Activated CD4-positive, alpha-beta T cell treated with anti-CD3 and anti-CD28 coated beads for 48 hours (primary cell): ENCODE results near the gene PGM2L1.
A peak's percentile ranks its signal among the peaks of the same experiment; 100 is the strongest.
"Not testable (repeated sequence)": the region's sequence is repeated elsewhere in the genome, so short reads cannot be mapped to it uniquely, and the experiment has no call there.

Source experiments
- DNase-seq: peaks from one replicate; pipeline ENCODE4 v3.0.0-alpha.2; 2020

The PGM2L1 gene

GRCh38 chr11:74331000-74331399 lies 67.2 kb downstream of the PGM2L1 start:
- DNase-seq, result not testable (repeated sequence)

- no peak for DNase-seq
Observed at GRCh38 chr11:74330075-74330858, 68.0 kb downstream of the PGM2L1 start.

DNA sequence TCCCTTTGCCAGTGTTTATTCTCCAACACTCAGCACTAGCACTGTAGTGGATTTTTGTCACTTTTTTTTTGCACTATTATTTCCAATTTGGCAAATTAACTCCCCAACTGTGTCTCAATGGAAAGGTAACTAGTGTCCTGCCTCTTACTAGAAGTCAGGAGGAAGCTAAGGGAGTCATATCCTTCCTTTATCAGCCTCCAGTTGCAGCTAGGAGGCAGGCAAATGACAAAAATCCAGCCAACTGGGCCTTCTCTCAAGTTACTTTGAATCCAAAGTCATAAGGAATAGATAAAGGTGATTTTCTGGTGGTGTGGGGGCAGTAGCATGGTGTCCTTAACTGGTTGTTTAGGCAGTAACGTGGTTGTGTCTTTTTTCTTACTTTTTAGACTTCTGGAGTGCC lies 71.2 kb downstream of the PGM2L1 start:
- DNase-seq, result no peak

DNA sequence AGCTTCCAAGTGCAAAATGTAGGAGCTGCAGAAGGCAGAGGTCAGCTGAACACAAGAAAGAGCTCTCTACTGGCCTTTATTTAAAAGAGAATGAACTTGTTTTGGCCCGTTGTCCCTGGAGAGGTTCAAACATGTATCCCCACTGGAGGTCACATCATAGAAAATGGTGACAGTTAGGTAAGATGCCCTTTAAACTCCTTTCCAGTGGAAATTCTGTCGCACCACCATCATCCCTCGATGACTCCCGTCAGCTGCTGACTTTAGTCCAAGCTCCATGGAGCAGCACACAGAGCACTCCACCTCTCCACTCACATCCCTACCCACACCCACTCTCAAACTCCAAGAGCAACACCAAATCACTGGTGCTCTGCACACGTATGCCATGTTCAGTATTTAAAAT lies 71.6 kb downstream of the PGM2L1 start:
- DNase-seq, result no peak

DNA sequence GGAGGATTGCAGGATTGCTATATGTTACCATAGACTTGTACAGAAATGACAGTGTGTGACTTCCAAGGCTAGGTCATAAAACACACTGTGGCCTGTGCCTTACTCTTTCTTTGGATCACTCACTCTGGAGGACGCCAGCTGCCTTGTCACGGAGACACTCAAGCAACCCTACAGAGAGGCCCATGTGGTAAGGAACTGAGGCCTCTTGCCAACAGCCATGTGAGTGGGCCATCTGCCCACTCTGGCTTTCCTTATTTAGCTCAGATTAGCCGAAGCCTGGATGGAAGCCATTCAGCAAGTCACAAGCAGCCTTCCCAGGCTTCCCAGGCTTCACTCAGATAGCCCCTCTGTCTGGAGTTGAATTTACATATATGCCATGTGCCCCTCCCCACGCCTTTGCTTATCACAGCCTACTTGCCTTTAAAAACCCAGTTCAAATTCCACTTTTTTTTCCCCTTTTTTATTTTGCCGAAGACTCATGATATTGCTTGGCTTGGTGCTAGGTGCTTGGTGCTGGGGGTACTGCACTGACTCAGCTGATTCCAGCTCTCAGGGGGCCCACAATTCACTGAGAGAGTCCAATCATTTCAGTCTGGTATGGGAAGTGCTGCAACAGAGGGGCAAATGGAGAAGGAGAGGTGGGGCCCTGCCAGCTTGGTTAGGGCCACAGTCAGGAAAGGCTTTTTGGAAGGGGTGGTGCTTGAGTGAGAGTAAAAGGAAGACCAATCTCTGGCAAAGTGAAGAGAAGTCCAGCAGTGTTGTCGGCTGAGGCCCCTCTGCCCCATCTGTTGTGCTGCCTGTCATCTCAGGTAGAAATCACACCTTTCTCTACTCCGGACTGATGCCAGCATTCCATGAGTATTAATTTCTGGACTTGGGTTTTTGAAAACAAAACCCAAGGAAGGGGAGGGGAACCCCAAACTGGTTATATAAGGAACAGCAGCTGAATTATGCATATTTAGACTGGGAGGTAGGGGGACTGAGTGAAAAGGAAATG lies 72.3 kb downstream of the PGM2L1 start:
- DNase-seq, result no peak

DNA sequence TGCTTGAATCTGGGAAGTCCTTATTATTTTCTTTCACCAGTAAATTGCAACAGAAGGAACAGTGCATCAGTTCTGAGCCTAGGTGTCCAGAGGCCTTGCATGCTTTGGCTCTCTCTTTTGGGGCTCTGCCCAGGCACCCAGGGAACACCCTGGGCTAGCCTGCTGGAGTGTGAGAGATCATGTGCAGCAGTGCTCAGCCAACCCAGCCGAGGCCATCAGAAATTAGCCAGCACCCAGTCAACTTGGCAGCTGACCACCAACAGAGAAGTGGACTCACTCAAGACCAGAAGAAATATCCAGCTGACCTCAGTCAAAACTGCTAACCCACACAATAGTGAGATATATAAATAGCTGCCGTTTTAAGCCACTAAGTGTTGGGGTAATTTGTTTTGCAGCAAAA lies 75.6 kb downstream of the PGM2L1 start:
- DNase-seq, result no peak

- peak; percentile 51 for DNase-seq
Observed at GRCh38 chr11:74321487-74322188, 76.6 kb downstream of the PGM2L1 start.

- DNase-seq, result no peak
Observed at GRCh38 chr11:74320538-74320937, 77.7 kb downstream of the PGM2L1 start.

- DNase-seq, result no peak
Observed at GRCh38 chr11:74319139-74319816, 79.0 kb downstream of the PGM2L1 start.

DNA sequence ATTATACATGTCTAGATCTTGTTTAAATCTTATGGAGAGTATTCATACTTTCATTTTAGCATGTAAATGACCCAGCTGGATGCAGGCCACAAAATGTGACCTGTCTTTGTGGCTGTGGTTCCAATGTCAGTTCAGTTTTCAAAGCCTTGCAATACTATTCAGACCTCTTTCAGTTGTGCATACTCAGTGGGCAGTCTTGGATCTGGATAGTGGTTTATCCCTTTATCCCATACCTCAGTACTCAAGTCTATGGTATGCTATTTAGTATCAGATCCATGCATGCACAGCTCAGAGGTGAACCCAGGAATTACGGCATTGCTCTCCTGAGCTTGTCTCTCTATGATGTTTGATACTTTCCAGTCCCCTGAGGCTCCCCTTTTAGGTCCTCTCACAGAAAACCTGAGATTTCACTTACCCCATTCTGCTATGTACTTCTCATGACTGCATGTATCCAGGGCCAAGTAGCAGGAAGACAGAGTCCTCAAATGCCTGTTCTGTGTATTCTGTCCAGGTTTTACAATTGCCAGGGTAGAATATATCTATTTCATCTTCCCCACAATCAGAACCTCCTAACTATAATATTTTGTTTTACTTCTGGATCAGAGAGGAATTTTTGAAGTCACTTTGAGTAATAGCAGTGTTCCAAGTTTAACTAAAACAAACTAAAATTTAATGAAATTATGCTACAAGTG lies 79.8 kb downstream of the PGM2L1 start:
- DNase-seq, result no peak

DNA sequence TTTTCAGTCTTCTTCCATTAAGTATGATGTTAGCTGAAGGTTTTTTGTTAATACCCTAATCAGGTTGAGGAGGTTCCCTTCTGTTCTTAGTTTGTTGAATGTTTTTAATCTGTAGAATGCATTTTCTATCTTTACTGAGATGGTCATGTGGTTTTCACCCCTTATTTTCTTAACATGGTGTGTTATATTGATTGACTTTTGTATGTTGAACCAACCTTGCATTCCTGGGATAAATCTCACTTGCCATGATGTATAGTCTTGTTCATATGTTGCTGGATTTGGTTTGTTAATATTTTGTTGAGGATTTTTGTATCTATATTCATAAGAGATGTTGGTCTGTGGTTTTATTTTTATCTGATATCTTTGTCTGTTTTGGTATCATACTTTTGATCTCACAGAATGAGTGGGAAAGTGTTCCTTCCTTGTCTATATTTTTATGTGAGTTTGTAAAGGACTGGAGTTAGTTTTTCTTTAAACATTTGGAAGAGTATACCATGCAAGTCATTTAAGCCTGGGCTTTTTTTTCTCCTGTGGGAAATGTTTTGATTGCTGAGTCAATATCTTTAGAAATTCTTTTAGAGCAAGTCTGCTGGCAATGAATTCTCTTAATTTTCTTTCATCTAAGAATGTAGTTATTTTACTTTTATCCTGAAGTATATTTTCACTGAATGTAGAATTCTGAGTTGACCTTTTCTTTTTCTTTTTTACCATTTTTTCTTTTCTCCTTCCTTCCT lies 81.3 kb downstream of the PGM2L1 start:
- DNase-seq, result no peak

GRCh38 chr11:74312326-74312725 lies 85.9 kb downstream of the PGM2L1 start:
- DNase-seq, result no peak

DNA sequence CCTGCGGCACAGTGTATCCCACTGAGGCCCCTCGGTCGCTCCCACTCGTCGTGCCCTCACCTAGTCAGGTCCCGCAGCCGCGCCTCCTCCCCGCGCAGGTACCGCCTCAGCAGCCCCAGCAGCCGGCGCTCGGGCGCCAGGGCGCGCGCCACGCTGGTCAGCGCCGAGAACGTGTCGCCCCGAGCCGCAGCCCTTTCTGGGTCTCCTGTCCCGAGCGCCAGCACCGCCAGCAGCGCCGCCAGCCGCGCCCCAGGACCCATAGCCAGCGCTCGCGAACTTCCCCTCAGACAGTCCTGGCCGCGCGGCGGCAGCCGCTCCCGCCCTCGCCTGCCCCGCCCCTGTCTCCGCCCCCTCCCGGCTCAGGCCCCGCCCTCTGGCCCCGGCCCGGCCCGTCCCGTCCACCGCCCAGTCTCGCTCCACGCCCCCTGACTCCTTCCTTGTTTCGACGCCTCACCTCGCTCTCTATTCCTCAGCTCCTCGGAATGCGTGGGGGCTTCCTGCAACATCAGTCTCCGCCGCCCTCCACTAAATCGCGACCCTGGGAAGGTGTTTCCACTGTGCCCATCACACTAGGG lies 86.8 kb downstream of the PGM2L1 start, which contains the start of gene P4HA3:
Gene P4HA3 (minus strand): TSS at position 289 of the 575 bp plus-strand sequence. CDS start 29 bp downstream, at position 260.
- peak; percentile 71 for DNase-seq

- DNase-seq, result no peak
Observed at GRCh38 chr11:74310857-74311256, 87.4 kb downstream of the PGM2L1 start.

- DNase-seq, result no peak
Observed at GRCh38 chr11:74307434-74307833, 90.8 kb downstream of the PGM2L1 start.

DNA sequence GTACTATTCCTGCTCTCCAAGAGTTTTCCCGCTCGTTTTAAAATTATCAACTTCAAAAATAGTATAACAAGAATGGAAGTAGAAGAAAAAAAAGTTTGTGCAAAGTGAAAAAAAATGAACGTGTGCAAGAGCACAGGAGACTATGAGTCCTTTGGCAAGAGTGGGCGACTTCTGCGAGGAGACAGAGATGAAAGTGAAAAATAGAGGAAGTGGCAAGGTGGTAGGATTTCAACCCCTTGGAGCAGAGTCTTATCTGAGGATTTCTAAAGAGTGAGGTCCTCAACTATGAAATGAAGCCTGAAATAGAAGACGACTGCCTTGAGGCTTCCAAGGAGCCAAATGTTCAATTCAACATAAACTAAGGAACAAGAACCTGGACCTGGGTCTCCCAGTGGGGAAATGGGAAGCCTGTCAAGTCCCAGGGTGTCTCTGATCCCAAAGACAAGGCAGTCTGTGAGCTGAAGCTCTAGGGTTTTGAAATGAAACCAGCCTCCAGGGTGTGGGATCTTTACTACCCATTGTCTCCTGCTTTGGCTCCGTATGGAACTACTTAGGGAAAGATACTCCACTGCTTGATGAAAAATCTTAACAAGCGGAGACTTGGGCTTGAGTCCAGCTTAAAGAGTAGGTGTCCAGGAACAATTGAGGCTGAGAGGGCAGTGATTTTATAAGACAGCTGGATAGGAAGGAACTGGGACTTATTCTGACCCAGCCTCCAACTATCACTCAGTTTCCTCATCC lies 91.6 kb downstream of the PGM2L1 start:
- DNase-seq, result no peak

DNA sequence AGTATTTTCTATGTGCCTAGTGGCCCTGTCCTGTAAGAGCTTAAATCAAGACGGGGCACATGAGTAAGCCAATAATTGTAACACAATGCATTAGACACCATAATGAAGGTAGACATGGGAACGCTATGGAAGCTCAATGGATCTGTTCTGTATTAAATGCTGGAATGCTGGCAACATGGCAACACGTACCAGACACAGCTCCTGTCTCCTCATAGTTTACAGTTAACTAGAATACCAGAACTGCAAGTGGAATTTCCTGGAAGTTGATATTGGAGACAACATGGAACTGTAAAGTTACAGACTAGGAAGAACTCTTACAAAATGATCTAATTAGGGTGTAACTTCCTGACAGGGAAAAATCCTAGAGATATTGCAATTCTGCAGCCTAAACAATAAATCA lies 99.2 kb downstream of the PGM2L1 start:
- DNase-seq, result no peak

- no peak for DNase-seq
Observed at GRCh38 chr11:74297484-74297883, 100.7 kb downstream of the PGM2L1 start.

GRCh38 chr11:74288911-74289310 lies 109.3 kb downstream of the PGM2L1 start:
- no peak for DNase-seq

DNA sequence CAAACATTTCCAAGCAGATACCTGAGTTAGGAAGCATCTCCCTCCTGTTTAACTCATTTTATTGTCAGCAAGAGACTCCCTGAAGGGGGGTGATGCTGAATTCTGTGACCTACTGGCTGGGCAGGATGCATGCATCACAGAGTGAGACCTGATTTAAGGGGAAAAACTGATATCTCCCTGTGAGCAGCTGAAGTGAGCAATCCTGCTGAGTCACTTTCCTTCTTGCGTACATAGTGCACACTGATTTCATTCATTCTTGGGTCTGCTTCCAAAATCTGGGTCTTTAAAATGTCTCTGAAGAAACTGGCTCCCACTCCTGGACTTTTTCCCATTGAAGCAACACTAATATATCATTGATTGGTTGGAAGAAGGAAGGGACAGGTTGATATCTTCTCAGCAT lies 110.1 kb downstream of the PGM2L1 start:
- DNase-seq, result peak; percentile 36
